Measurements from ENCODE around the gene MAD2L1BP. TPM values are rescaled to one million over a fixed set of nuclear protein-coding genes. Genes with fewer than 3 reads are reported as not detected.
"Not testable (repeated sequence)": the region's sequence is repeated elsewhere in the genome, so short reads cannot be mapped to it uniquely, and the experiment has no call there.

The MAD2L1BP gene
- 10 to 100 TPM; 14.8 to 20.5 (median 15.1) TPM for polyA plus RNA-seq

- 3 to 4% (median 4%) methylated on average over 47 to 48 of the region's 48 CpGs for WGBS, 3 donors
- H3K27ac ChIP-seq (ENCODE audit: low read depth, low read length), result peak within 1 kb of the TSS; percentile 14
Measured at GRCh38 chr6:43635387-43636307, at the start of gene MAD2L1BP. Gene MAD2L1BP, plus strand, starts transcription at chr6:43635840. Its CDS starts 36 bp downstream, at chr6:43635876.

- no peak overlapping the region for H3K27ac ChIP-seq (ENCODE audit: low read depth, low read length)
- 97 to 99% (median 99%) methylated on average over 5 of the region's 5 CpGs for WGBS, 3 donors
Measured at GRCh38 chr6:43588194-43588593, 47.4 kb upstream of the MAD2L1BP start.

GRCh38 chr6:43589564-43589963, 46.1 kb upstream of the MAD2L1BP start:
- WGBS, 3 donors, result 85 to 100% (median 98%) methylated on average over 1 of the region's 1 CpG
- H3K27ac ChIP-seq (ENCODE audit: low read depth, low read length), result not testable (repeated sequence)

- WGBS, 3 donors, result 62 to 74% (median 73%) methylated on average over 1 of the region's 1 CpG
Measured at GRCh38 chr6:43593938-43594337, 41.7 kb upstream of the MAD2L1BP start.

GRCh38 chr6:43600595-43600994, 35.0 kb upstream of the MAD2L1BP start:
- no peak overlapping the region for H3K27ac ChIP-seq (ENCODE audit: low read depth, low read length)
- WGBS, 3 donors, result 89 to 98% (median 97%) methylated on average over 2 of the region's 2 CpGs

More at GRCh38 chr6:43593938-43594337, 41.7 kb upstream of the MAD2L1BP start:
- no peak overlapping the region for H3K27ac ChIP-seq (ENCODE audit: low read depth, low read length)

GRCh38 chr6:43604174-43604573, 31.5 kb upstream of the MAD2L1BP start:
- no peak overlapping the region for H3K27ac ChIP-seq (ENCODE audit: low read depth, low read length)
- WGBS, 3 donors, result 95 to 99% (median 98%) methylated on average over 2 of the region's 2 CpGs

- H3K27ac ChIP-seq (ENCODE audit: low read depth, low read length), result no peak overlapping the region
- 91 to 93% (median 93%) methylated on average over 2 of the region's 2 CpGs for WGBS, 3 donors
Measured at GRCh38 chr6:43606019-43606418, 29.6 kb upstream of the MAD2L1BP start.

GRCh38 chr6:43608310-43608763, 27.3 kb upstream of the MAD2L1BP start:
- no peak overlapping the region for H3K27ac ChIP-seq (ENCODE audit: low read depth, low read length)
- WGBS, 3 donors, result 4 to 7% (median 5%) methylated on average over 5 of the region's 5 CpGs

GRCh38 chr6:43608807-43609206, 26.8 kb upstream of the MAD2L1BP start:
- 47 to 84% (median 53%) methylated on average over 1 of the region's 1 CpG for WGBS, 3 donors
- H3K27ac ChIP-seq (ENCODE audit: low read depth, low read length), result no peak overlapping the region

- no peak overlapping the region for H3K27ac ChIP-seq (ENCODE audit: low read depth, low read length)
Measured at GRCh38 chr6:43609402-43609801, 26.2 kb upstream of the MAD2L1BP start.

GRCh38 chr6:43610431-43610830, 25.2 kb upstream of the MAD2L1BP start:
- 96 to 98% (median 97%) methylated on average over 5 of the region's 5 CpGs for WGBS, 3 donors
- H3K27ac ChIP-seq (ENCODE audit: low read depth, low read length), result no peak overlapping the region

More at GRCh38 chr6:43609402-43609801, 26.2 kb upstream of the MAD2L1BP start:
- 92 to 97% (median 96%) methylated on average over 1 of the region's 1 CpG for WGBS, 3 donors

GRCh38 chr6:43613721-43614395, 21.8 kb upstream of the MAD2L1BP start:
- no peak overlapping the region for H3K27ac ChIP-seq (ENCODE audit: low read depth, low read length)
- WGBS, 3 donors, result 93 to 96% (median 95%) methylated on average over 6 of the region's 6 CpGs

GRCh38 chr6:43614396-43614730, 21.3 kb upstream of the MAD2L1BP start:
- 66 to 87% (median 80%) methylated on average over 3 of the region's 3 CpGs for WGBS, 3 donors
- H3K27ac ChIP-seq (ENCODE audit: low read depth, low read length), result no peak overlapping the region

GRCh38 chr6:43616725-43617472, 18.7 kb upstream of the MAD2L1BP start:
- no peak overlapping the region for H3K27ac ChIP-seq (ENCODE audit: low read depth, low read length)
- 89 to 95% (median 94%) methylated on average over 9 of the region's 9 CpGs for WGBS, 3 donors

GRCh38 chr6:43621078-43621835, 14.4 kb upstream of the MAD2L1BP start:
- WGBS, 3 donors, result 90 to 93% (median 91%) methylated on average over 12 of the region's 12 CpGs
- H3K27ac ChIP-seq (ENCODE audit: low read depth, low read length), result no peak overlapping the region

- WGBS, 3 donors, result 90 to 95% (median 95%) methylated on average over 10 of the region's 10 CpGs
- no peak overlapping the region for H3K27ac ChIP-seq (ENCODE audit: low read depth, low read length)
Measured at GRCh38 chr6:43621836-43622180, 13.8 kb upstream of the MAD2L1BP start.

- 94 to 96% (median 95%) methylated on average over 10 of the region's 10 CpGs for WGBS, 3 donors
- no peak overlapping the region for H3K27ac ChIP-seq (ENCODE audit: low read depth, low read length)
Measured at GRCh38 chr6:43622541-43622940, 13.1 kb upstream of the MAD2L1BP start.
